Activated T-helper 9 cell treated with anti-CD3 and anti-CD28 coated beads, Interleukin-2, amount 50 U/mL, for 16 hours (primary cell): ENCODE results near the gene RBL2.

Experiments
- DNase-seq: peaks from one replicate; pipeline ENCODE4 v3.0.0-alpha.2; 2020; ENCODE audit warnings: low read depth

Gene RBL2

GRCh38 chr16:53456625-53457024 is 22.4 kb downstream of the RBL2 start:
- DNase-seq = no peak

GRCh38 chr16:53457670-53458069 is 23.4 kb downstream of the RBL2 start:
- peak; percentile 39 for DNase-seq

GRCh38 chr16:53458635-53459034 is 24.4 kb downstream of the RBL2 start:
- DNase-seq = no peak

- DNase-seq = no peak
Observed at GRCh38 chr16:53465606-53466280, 31.5 kb downstream of the RBL2 start.

- no peak for DNase-seq
Observed at GRCh38 chr16:53476867-53477266, 42.6 kb downstream of the RBL2 start.

GRCh38 chr16:53478965-53479364 is 44.7 kb downstream of the RBL2 start:
- no peak for DNase-seq

- no peak for DNase-seq
Observed at GRCh38 chr16:53480394-53480793, 46.1 kb downstream of the RBL2 start.

GRCh38 chr16:53482123-53482522 is 47.9 kb downstream of the RBL2 start:
- DNase-seq = no peak

- no peak for DNase-seq
Observed at GRCh38 chr16:53484542-53484941, 50.3 kb downstream of the RBL2 start.

- DNase-seq = no peak
Observed at GRCh38 chr16:53486230-53486629, 52.0 kb downstream of the RBL2 start.

GRCh38 chr16:53489755-53490154 is 55.5 kb downstream of the RBL2 start:
- DNase-seq = no peak

GRCh38 chr16:53492503-53492902 is 58.2 kb downstream of the RBL2 start:
- DNase-seq = no peak

- no peak for DNase-seq
Observed at GRCh38 chr16:53494636-53495035, 60.4 kb downstream of the RBL2 start.

- no peak for DNase-seq
Observed at GRCh38 chr16:53495325-53495724, 61.1 kb downstream of the RBL2 start.

- no peak for DNase-seq
Observed at GRCh38 chr16:53498984-53499383, 64.7 kb downstream of the RBL2 start.

- no peak for DNase-seq
Observed at GRCh38 chr16:53501216-53501859, 67.1 kb downstream of the RBL2 start.

GRCh38 chr16:53502331-53503269 is 68.3 kb downstream of the RBL2 start, which contains the start of gene AKTIP:
Gene AKTIP, minus strand, starts transcription at chr16:53503209. Its CDS starts 2,950 bp downstream, at chr16:53500259.
- peak; percentile 16 for DNase-seq

- peak; percentile 99 for DNase-seq
Observed at GRCh38 chr16:53503270-53503923, 69.1 kb downstream of the RBL2 start.

- DNase-seq = no peak
Observed at GRCh38 chr16:53503991-53504663, 69.9 kb downstream of the RBL2 start.

GRCh38 chr16:53504665-53505064 is 70.4 kb downstream of the RBL2 start:
- no peak for DNase-seq

- no peak for DNase-seq
Observed at GRCh38 chr16:53506254-53506653, 72.0 kb downstream of the RBL2 start.
